Chondrocyte (in vitro differentiated cells): ENCODE results near the gene PLS3. TPM values are rescaled to one million over a fixed set of nuclear protein-coding genes. Genes with fewer than 3 reads are reported as not detected.

Source experiments
- DNase-seq: peaks from one replicate; pipeline ENCODE4 v3.0.0; 2021; ENCODE audit warnings: mixed read lengths, low spot score
- H3K27ac Mint-ChIP-seq: one replicate; pipeline ENCODE4 v1.8.0; 2021; ENCODE audit warnings: mild to moderate bottlenecking, moderate library complexity, mixed read lengths; ENCODE audit not compliant: unreplicated experiment
- H3K27me3 Mint-ChIP-seq: 2 replicates; pipeline ENCODE4 v1.8.0; 2021; ENCODE audit warnings: low read depth, mixed read lengths
- H3K36me3 Mint-ChIP-seq: 2 replicates; pipeline ENCODE4 v1.8.0; 2021; ENCODE audit warnings: low read depth, mixed read lengths
- H3K4me1 Mint-ChIP-seq: 2 replicates; pipeline ENCODE4 v1.8.0; 2021; ENCODE audit warnings: low read depth, mild to moderate bottlenecking, mixed read lengths
- H3K4me3 Mint-ChIP-seq: one replicate; pipeline ENCODE4 v1.8.0; 2021; ENCODE audit warnings: mild to moderate bottlenecking, moderate library complexity, mixed read lengths; ENCODE audit not compliant: unreplicated experiment
- H3K9me3 Mint-ChIP-seq: 2 replicates; pipeline ENCODE4 v1.8.0; 2021; ENCODE audit warnings: low read depth, mixed read lengths
- total RNA-seq: library from RNA; stranded (reverse); gene quantifications from 3 replicates; pipeline ENCODE4 v1.2.1, GENCODE V29; 2021
- TF ChIP-seq, protein P1 (sequence below): fragments of 200-600 bp; sonication (generic); IDR thresholded peaks from 2 replicates; pipeline ENCODE4 v1.5.0; 2021; ENCODE audit warnings: antibody characterized with exemption, mild to moderate bottlenecking, moderate library complexity

Gene PLS3
- total RNA-seq, 1 donor from 2014 or later = 660 TPM

DNA sequence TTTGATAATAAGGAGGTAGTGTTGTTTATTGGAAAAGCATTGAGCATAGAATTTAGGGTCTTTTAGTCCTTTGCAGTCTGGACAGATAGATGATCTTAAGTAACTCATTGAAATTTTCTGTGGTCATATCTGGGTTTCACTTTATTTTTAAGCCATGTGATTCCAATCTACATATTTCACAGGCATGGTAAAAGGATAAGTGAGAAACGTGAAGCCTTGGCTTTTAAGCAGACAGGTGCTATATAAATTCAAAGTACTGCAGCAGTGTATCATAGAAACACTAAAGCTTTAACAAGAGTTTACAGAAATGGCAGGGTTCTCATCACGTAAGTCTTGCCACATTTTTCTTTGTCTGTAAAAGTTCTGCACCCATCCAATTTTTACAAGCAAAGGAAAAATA lies 4.9 kb downstream of the PLS3 start:
- TF ChIP-seq, protein P1, sequence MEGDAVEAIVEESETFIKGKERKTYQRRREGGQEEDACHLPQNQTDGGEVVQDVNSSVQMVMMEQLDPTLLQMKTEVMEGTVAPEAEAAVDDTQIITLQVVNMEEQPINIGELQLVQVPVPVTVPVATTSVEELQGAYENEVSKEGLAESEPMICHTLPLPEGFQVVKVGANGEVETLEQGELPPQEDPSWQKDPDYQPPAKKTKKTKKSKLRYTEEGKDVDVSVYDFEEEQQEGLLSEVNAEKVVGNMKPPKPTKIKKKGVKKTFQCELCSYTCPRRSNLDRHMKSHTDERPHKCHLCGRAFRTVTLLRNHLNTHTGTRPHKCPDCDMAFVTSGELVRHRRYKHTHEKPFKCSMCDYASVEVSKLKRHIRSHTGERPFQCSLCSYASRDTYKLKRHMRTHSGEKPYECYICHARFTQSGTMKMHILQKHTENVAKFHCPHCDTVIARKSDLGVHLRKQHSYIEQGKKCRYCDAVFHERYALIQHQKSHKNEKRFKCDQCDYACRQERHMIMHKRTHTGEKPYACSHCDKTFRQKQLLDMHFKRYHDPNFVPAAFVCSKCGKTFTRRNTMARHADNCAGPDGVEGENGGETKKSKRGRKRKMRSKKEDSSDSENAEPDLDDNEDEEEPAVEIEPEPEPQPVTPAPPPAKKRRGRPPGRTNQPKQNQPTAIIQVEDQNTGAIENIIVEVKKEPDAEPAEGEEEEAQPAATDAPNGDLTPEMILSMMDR = no peak
- Mint-ChIP-seq H3K9me3 (no peaks in the 10 kb centered on the region), H3K27ac (peak overlapping the region; percentile 63), H3K36me3 (peaks cover 18% of the 10 kb centered on the region), H3K4me3 (peak overlapping the region; percentile 25), H3K4me1 (peaks cover 71% of the 10 kb centered on the region), H3K27me3 (no peaks in the 10 kb centered on the region)
- DNase-seq = no peak

DNA sequence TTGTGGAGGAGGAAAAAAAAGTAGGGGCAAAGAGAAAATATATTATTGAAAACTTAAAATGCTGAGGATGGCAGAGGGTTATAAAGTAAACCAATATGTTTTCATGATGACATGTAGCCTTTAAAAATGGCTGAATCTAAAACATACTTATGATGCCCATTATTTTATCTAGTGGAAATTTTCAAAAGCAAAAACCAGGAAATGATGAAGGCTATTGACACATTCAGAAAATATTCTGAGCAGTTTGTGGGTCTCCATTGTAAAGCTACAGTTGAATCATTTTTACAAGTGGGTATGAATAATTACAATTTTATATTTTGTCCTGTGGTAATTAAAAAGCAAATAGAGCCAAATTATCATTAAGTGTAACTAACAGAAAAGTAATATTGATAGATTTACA lies 10.7 kb downstream of the PLS3 start:
- Mint-ChIP-seq H3K4me3 (no peak overlapping the region), H3K27me3 (no peaks in the 10 kb centered on the region)

DNA sequence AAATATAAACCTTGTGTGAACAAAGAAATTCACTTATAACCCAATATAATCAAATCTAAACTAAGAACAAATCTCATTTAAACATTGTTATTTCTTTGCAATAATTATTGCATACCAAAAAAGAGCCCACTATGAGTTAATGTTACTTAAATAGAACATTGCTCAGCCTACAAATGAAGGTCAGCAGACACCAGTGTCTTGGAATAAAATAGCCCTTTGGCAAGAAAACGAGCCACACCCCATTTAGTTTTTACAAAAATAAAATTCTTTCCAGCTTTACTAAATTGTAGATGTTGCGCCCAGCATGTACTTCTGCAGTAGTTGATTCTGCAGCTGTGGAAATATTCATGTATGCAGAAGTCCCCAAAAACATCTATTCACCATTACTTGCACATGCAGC lies 12.2 kb downstream of the PLS3 start:
- H3K9me3 Mint-ChIP-seq = no peaks in the 10 kb centered on the region
- H3K27ac Mint-ChIP-seq = peak overlapping the region; percentile 67
- peaks cover 27% of the 10 kb centered on the region for H3K36me3 Mint-ChIP-seq
- no peak for DNase-seq
- H3K27me3 Mint-ChIP-seq = no peaks in the 10 kb centered on the region
- TF ChIP-seq, protein P1 = no peak
- no peak overlapping the region for H3K4me3 Mint-ChIP-seq
- peaks cover 65% of the 10 kb centered on the region for H3K4me1 Mint-ChIP-seq

More for the DNA sequence above, 10.7 kb downstream of the PLS3 start:
- no peak for DNase-seq
- H3K9me3 Mint-ChIP-seq = no peaks in the 10 kb centered on the region
- TF ChIP-seq, protein P1 = no peak
- H3K36me3 Mint-ChIP-seq = peaks cover 25% of the 10 kb centered on the region
- peaks cover 68% of the 10 kb centered on the region for H3K4me1 Mint-ChIP-seq
- H3K27ac Mint-ChIP-seq = peak overlapping the region; percentile 84

DNA sequence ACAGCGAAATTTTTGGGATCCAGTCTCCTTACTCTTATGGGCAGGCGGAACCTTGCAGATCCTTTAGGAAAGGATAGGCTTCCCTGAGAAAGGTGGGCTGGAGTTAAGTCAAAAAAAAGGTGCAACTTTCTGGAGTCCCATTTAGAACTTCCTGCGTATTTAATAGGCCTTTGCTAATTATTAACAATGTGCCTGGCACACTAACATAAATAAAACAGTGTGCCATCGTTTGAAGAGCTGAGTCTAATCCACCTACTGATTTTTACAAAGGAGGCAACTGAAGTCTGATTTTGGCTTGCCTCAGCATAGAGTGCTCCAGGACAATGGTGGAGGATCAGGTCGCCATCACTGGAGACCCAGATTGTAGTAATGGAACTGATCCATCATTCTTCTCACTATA lies 15.7 kb downstream of the PLS3 start:
- Mint-ChIP-seq H3K4me1 (peaks cover 62% of the 10 kb centered on the region), H3K27ac (no peak overlapping the region), H3K9me3 (no peaks in the 10 kb centered on the region), H3K36me3 (peaks cover 29% of the 10 kb centered on the region), H3K27me3 (no peaks in the 10 kb centered on the region), H3K4me3 (no peak overlapping the region)
- no peak for DNase-seq
- TF ChIP-seq, protein P1 = no peak

DNA sequence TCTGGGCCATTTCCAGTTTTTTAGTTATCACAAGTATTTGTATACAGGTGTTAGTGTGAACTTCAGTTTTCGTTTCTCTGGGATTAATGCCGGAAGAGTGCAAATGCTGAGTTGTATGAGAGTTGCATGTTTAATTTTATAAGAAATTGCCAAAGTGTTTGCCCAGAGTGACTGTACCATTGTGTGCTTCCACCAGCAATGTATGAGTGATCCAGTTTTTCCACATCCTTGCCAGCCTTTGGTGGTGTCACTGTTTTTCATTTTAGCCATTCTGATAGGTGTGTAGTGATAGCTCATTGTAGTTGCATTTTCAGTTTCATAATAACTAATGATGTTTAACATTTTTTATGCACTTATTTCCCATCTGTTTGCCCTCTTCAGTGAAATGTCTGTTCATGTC lies 18.4 kb downstream of the PLS3 start:
- DNase-seq = no peak
- TF ChIP-seq, protein P1 = no peak
- Mint-ChIP-seq H3K4me1 (peaks cover 65% of the 10 kb centered on the region), H3K9me3 (no peaks in the 10 kb centered on the region), H3K27me3 (no peaks in the 10 kb centered on the region), H3K4me3 (no peak overlapping the region), H3K36me3 (peaks cover 29% of the 10 kb centered on the region), H3K27ac (peak overlapping the region; percentile 68)
